ENCODE results near the gene TDRD10.
A peak's percentile ranks its signal among the peaks of the same experiment; 100 is the strongest.

The TDRD10 gene, protein sequence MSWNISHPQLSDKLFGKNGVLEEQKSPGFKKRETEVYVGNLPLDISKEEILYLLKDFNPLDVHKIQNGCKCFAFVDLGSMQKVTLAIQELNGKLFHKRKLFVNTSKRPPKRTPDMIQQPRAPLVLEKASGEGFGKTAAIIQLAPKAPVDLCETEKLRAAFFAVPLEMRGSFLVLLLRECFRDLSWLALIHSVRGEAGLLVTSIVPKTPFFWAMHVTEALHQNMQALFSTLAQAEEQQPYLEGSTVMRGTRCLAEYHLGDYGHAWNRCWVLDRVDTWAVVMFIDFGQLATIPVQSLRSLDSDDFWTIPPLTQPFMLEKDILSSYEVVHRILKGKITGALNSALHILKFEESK
- total RNA-seq: 0 to 0.07 (median 0) reads per million in 9 experiments

- peak; percentile 70 for ATAC-seq (replicated peaks)
- H3K27ac Mint-ChIP-seq: no peak within 1 kb of the TSS
- H3K27me3 Mint-ChIP-seq: peaks cover 58 to 72% of the 10 kb centered on the region in 2 donors
Measured at GRCh38 chr1:154502066-154502743, at the start of gene TDRD10, which contains the start of gene SHE. Gene TDRD10, plus strand, starts transcription at chr1:154502219. Its CDS starts 4,685 bp downstream, at chr1:154506904. Gene SHE, minus strand, starts transcription at chr1:154502412. Its CDS starts 386 bp downstream, at chr1:154502026.

DNA sequence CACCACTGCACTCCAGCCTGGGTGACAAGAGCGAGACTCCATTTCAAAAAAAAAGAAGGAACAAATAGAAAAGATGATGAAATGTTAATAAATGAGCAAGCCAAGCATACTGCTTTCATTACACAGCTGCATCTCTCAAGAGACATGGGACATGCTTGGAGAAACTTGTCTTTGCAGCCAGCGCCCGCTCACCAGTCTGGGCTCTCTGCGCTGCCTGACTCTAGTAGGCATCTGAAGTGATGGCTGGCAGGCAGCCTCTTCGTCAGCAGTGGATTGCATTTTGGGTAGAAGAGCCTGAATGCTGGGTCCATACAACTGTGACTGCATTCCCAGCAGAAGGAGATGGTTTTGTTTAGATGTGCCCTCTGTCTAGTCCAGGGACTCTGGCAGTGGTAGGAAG is 48.9 kb upstream of the TDRD10 start:
- H3K4me3 Mint-ChIP-seq: no peak overlapping the region
- no peaks in the 10 kb centered on the region for H3K27me3 Mint-ChIP-seq
- no peak for ATAC-seq (replicated peaks)
- peak overlapping the region in 1 of 2 donors; percentile 51 for H3K27ac Mint-ChIP-seq
- DNase-seq: no peak
- H3K4me1 Mint-ChIP-seq (ENCODE audit: low read depth in 2 of 2): peaks cover 4 to 5% of the 10 kb centered on the region in 2 donors
- no peaks in the 10 kb centered on the region for H3K9me3 Mint-ChIP-seq
- peaks cover 12% of the 10 kb centered on the region for H3K36me3 Mint-ChIP-seq (ENCODE audit: insufficient read depth)

More at GRCh38 chr1:154502066-154502743, at the start of gene TDRD10, which contains the start of gene SHE:
- Mint-ChIP-seq H3K4me1 (ENCODE audit: low read depth in 2 of 2) (peaks cover under 1 to 3% of the 10 kb centered on the region in 2 donors), H3K36me3 (ENCODE audit: insufficient read depth) (no peaks in the 10 kb centered on the region), H3K9me3 (no peaks in the 10 kb centered on the region), H3K4me3 (peak within 1 kb of the TSS; percentile 33 to 50)
- DNase-seq: peak in 2 of 3 experiments; percentile 5 to 17

DNA sequence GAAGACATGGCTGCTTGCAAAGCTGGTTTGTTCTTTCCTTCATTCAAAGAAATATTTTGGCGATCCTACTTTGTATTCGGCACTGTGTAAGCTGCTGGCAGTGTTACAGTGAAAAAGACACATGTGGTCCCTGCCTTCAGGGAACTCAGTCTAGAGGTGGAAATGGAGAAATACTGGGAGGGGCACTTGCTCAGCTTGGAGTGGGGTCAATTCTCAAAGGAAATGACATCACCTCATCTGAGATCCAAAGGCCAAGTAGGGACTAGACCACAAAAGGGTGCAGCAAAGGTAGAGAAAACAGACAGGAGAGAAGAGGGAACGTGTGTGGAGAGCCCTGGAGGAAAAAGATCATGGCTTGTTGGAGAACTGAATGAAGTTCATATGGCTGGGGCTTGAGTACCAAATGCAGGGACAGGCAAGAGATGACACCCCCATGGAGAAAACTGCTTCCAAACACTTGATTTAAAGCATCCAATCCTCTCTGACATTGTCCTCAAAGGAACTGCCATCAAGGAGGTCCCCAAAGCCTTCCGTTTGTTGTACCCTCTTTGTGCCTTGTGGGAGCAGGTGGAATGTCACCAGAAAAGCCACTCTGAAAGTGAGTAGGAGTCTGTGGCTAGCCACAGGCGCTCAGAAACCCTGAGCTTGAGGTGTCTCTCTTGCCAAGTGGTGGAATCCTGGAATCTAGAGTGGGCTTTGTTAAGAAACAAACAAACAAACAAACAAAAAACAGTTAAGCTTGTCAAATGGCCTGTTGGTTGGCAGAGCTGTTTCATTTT is 48.3 kb upstream of the TDRD10 start:
- no peak for ATAC-seq (replicated peaks)
- Mint-ChIP-seq H3K4me3 (no peak overlapping the region), H3K4me1 (ENCODE audit: low read depth in 2 of 2) (peaks cover 4 to 5% of the 10 kb centered on the region in 2 donors), H3K9me3 (no peaks in the 10 kb centered on the region), H3K27me3 (no peaks in the 10 kb centered on the region), H3K27ac (peak overlapping the region in 1 of 2 donors; percentile 51), H3K36me3 (ENCODE audit: insufficient read depth) (peaks cover 12% of the 10 kb centered on the region)
- DNase-seq: no peak

DNA sequence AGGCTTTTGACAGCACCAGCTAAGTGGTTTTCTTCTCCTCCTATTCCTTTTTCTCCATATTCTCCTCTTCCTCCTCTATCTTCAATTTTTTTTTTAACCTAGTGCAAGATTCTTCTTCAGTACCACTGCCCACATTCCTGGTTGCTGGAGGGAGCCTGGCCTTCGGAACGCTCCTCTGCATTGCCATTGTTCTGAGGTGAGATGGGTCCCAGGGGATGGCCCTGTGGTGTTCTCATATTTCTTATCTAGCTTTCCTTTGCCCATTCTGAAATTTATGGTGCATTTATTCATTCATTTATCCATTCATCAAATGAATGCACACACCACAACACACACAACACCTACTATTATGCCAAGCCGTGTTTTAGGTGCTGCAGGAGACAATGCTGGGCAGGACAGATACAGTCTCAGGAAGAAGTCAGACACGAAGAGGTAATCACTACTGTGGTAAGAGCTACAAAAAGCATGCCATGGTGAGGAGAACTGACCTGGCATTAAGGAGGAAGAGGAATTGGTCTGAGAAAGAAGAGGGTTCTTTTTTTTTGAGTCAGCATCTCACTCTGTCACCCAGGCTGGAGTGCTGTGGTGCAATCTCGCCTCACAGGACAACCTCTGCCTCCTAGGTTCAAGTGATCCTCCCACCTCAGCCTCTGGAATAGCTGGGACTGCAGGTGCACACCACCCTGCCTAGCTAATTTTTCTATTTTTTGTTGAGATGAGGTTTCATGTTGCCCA is 47.5 kb upstream of the TDRD10 start:
- Mint-ChIP-seq H3K4me3 (no peak overlapping the region), H3K4me1 (ENCODE audit: low read depth in 2 of 2) (peaks cover 4 to 5% of the 10 kb centered on the region in 2 donors), H3K9me3 (no peaks in the 10 kb centered on the region), H3K36me3 (ENCODE audit: insufficient read depth) (peaks cover 12% of the 10 kb centered on the region), H3K27me3 (no peaks in the 10 kb centered on the region), H3K27ac (no peak overlapping the region)
- DNase-seq (no peak), ATAC-seq (replicated peaks) (no peak)

GRCh38 chr1:154456631-154457030 is 45.4 kb upstream of the TDRD10 start:
- H3K4me1 Mint-ChIP-seq (ENCODE audit: low read depth in 2 of 2): peaks cover 4 to 5% of the 10 kb centered on the region in 2 donors
- DNase-seq (no peak), ATAC-seq (replicated peaks) (no peak)
- H3K4me3 Mint-ChIP-seq: no peak overlapping the region
- no peak overlapping the region for H3K27ac Mint-ChIP-seq
- H3K27me3 Mint-ChIP-seq: no peaks in the 10 kb centered on the region
- no peaks in the 10 kb centered on the region for H3K9me3 Mint-ChIP-seq
- peaks cover 14% of the 10 kb centered on the region for H3K36me3 Mint-ChIP-seq (ENCODE audit: insufficient read depth)

DNA sequence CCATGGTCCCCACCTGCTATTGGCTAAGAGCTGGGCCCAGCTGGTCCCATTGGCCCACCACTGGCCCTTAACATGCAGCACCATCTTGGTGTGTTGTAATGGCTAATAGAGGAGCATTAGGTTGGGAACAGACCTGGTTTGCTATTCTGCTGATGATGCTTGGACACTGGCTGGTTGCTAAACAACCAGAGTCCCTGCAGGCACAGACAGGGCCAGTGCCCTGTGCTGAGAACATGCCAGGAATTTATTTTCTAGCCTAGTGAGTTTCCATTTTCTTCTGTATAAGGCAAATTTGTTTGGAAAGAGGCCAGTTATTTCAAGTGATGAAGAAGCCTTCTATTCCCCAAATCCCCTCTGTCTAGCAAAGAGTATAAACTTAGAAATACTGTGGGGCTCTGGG is 42.9 kb upstream of the TDRD10 start:
- Mint-ChIP-seq H3K27me3 (no peaks in the 10 kb centered on the region), H3K9me3 (no peaks in the 10 kb centered on the region), H3K4me3 (no peak overlapping the region), H3K27ac (no peak overlapping the region), H3K4me1 (ENCODE audit: low read depth in 2 of 2) (peaks cover 7 to 9% of the 10 kb centered on the region in 2 donors), H3K36me3 (ENCODE audit: insufficient read depth) (peaks cover 7% of the 10 kb centered on the region)
- ATAC-seq (replicated peaks) (no peak), DNase-seq (no peak)

DNA sequence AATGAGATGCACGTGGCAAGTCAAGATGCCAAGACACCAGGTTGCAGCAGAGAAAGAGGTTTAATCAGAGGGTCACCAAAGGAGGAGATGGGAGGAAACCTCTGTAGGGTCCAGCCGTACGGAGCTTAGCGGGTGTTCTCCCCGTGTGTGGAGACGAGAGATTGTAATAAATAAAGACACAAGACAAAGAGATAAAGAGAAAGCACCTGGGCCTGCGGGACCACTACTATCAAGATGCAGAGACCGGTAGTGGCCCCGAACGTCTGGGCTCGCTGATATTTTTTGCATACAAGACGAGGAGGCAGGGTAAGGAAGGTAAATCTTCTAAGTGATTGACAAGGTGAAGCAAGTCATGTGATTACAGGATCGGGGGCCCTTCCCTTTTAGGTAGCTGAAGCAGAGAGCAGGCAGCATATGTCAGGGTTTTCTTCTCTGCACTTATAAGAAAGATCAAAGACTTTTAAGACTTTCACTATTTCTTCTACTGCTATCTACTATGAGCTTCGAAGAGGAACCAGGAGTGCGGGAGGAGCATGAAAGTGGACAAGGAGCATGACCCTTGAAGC is 41.2 kb upstream of the TDRD10 start:
- Mint-ChIP-seq H3K4me1 (ENCODE audit: low read depth in 2 of 2) (peaks cover 15 to 19% of the 10 kb centered on the region in 2 donors), H3K4me3 (no peak overlapping the region), H3K27ac (peak overlapping the region in 1 of 2 donors; percentile 5), H3K27me3 (no peaks in the 10 kb centered on the region), H3K36me3 (ENCODE audit: insufficient read depth) (peaks cover 11% of the 10 kb centered on the region), H3K9me3 (no peaks in the 10 kb centered on the region)
- no peak for DNase-seq
- no peak for ATAC-seq (replicated peaks)

DNA sequence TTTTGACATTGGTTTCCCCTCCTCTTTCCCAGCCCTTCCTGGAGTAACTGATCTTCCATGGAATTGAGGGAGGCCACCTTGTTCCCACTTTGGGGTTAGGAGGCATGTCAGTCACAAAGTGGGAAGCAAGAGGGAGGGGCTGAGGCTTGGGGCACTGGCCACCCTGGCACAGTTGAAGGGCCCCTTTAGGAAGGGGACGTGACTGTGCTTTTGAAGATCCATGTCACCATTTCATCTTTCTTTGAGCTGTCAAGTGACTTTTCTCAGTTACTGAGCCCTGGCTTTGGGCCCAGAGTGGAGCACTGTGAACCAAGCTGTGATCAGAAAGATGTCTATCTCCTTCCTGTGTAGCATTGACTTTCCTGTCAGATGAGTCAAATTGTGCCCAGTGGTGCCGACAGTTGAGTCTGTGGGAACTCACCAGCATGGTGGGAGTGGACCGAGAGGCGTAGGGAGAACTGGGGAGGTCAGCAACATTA is 38.5 kb upstream of the TDRD10 start:
- ATAC-seq (replicated peaks) (peak; percentile 87), DNase-seq (peak; percentile 29 to 36 (median 35))
- Mint-ChIP-seq H3K4me3 (peak overlapping the region; percentile 51 to 54), H3K9me3 (no peaks in the 10 kb centered on the region), H3K36me3 (ENCODE audit: insufficient read depth) (peaks cover 6% of the 10 kb centered on the region), H3K27me3 (no peaks in the 10 kb centered on the region), H3K4me1 (ENCODE audit: low read depth in 2 of 2) (peaks cover 30 to 33% of the 10 kb centered on the region in 2 donors), H3K27ac (peak overlapping the region; percentile 52 to 65)

GRCh38 chr1:154465621-154466195 is 36.3 kb upstream of the TDRD10 start:
- Mint-ChIP-seq H3K27ac (peak overlapping the region; percentile 65 to 88), H3K4me1 (ENCODE audit: low read depth in 2 of 2) (peaks cover 30 to 33% of the 10 kb centered on the region in 2 donors), H3K4me3 (peak overlapping the region in 1 of 2 donors; percentile 28), H3K36me3 (ENCODE audit: insufficient read depth) (peaks cover 4% of the 10 kb centered on the region), H3K9me3 (no peaks in the 10 kb centered on the region), H3K27me3 (no peaks in the 10 kb centered on the region)
- DNase-seq: no peak
- ATAC-seq (replicated peaks): no peak

DNA sequence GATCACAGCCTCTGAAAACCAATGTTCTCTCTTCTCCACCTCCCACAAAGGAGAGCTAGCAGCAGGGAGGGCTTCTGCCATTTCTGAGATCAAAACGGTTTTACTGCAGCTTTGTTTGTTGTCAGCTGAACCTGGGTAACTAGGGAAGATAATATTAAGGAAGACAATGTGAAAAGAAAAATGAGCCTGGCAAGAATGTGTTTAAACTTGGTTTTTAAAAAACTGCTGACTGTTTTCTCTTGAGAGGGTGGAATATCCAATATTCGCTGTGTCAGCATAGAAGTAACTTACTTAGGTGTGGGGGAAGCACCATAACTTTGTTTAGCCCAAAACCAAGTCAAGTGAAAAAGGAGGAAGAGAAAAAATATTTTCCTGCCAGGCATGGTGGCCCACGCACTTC is 35.8 kb upstream of the TDRD10 start:
- no peak for DNase-seq
- H3K4me1 Mint-ChIP-seq (ENCODE audit: low read depth in 2 of 2): peaks cover 30 to 33% of the 10 kb centered on the region in 2 donors
- peaks cover 4% of the 10 kb centered on the region for H3K36me3 Mint-ChIP-seq (ENCODE audit: insufficient read depth)
- peak overlapping the region in 1 of 2 donors; percentile 28 for H3K4me3 Mint-ChIP-seq
- H3K27ac Mint-ChIP-seq: peak overlapping the region; percentile 65 to 88
- no peak for ATAC-seq (replicated peaks)
- H3K9me3 Mint-ChIP-seq: no peaks in the 10 kb centered on the region
- H3K27me3 Mint-ChIP-seq: no peaks in the 10 kb centered on the region

GRCh38 chr1:154466921-154467417 is 35.0 kb upstream of the TDRD10 start:
- no peaks in the 10 kb centered on the region for H3K27me3 Mint-ChIP-seq
- peaks cover 4% of the 10 kb centered on the region for H3K36me3 Mint-ChIP-seq (ENCODE audit: insufficient read depth)
- no peaks in the 10 kb centered on the region for H3K9me3 Mint-ChIP-seq
- DNase-seq: no peak
- no peak for ATAC-seq (replicated peaks)
- peaks cover 30 to 33% of the 10 kb centered on the region in 2 donors for H3K4me1 Mint-ChIP-seq (ENCODE audit: low read depth in 2 of 2)
- H3K4me3 Mint-ChIP-seq: no peak overlapping the region
- H3K27ac Mint-ChIP-seq: peak overlapping the region in 1 of 2 donors; percentile 44

Data from effector memory CD8-positive, alpha-beta T cell (primary cell).